Colon (tissue), 2 donors: ENCODE data around the gene TRA2B.

Source experiments
- FAIRE-seq: peaks from 2 replicates; lab custom pipeline; 2012; peaks lifted over from hg19 to GRCh38; lab: Jason Lieb, UNC
- donor health status: control.
- donor health status: control.

Gene TRA2B

GRCh38 chr3:185867650-185868049 is 70.2 kb downstream of the TRA2B start:
- FAIRE-seq: no peak

GRCh38 chr3:185866995-185867394 is 70.8 kb downstream of the TRA2B start:
- FAIRE-seq: no peak

- FAIRE-seq: no peak
Measured at GRCh38 chr3:185866555-185866954, 71.3 kb downstream of the TRA2B start.
